Activated CD8-positive, alpha-beta memory T cell treated with anti-CD3 and anti-CD28 coated beads, Interleukin-2, amount 50 U/mL, for 1 hour (primary cell): ENCODE measurements around the gene MPDZ.

Experiments used
- DNase-seq: peaks from one replicate; pipeline ENCODE4 v3.0.0-alpha.2; 2020; ENCODE audit errors: extremely low read depth

Gene MPDZ

GRCh38 chr9:13179257-13179656 lies 100.2 kb downstream of the MPDZ start:
- DNase-seq: no peak

- DNase-seq: no peak
These were observed 103.8 kb downstream of the MPDZ start for GRCh38 chr9:13175732-13176131.

GRCh38 chr9:13174906-13175639 lies 104.4 kb downstream of the MPDZ start:
- DNase-seq: no peak

GRCh38 chr9:13173553-13173952 lies 105.9 kb downstream of the MPDZ start:
- no peak for DNase-seq

GRCh38 chr9:13171261-13171660 lies 108.2 kb downstream of the MPDZ start:
- DNase-seq: no peak

- DNase-seq: no peak
These were observed 112.5 kb downstream of the MPDZ start for GRCh38 chr9:13166996-13167395.

- no peak for DNase-seq
These were observed 113.5 kb downstream of the MPDZ start for GRCh38 chr9:13165956-13166355.

- no peak for DNase-seq
These were observed 114.1 kb downstream of the MPDZ start for GRCh38 chr9:13165236-13165945.

GRCh38 chr9:13163946-13164345 lies 115.5 kb downstream of the MPDZ start:
- no peak for DNase-seq

- no peak for DNase-seq
These were observed 116.2 kb downstream of the MPDZ start for GRCh38 chr9:13163287-13163686.

- DNase-seq: no peak
These were observed 119.4 kb downstream of the MPDZ start for GRCh38 chr9:13160051-13160450.

- no peak for DNase-seq
These were observed 120.5 kb downstream of the MPDZ start for GRCh38 chr9:13158986-13159385.

GRCh38 chr9:13151489-13151888 lies 128.0 kb downstream of the MPDZ start:
- no peak for DNase-seq

GRCh38 chr9:13149454-13149853 lies 130.0 kb downstream of the MPDZ start:
- no peak for DNase-seq

GRCh38 chr9:13146840-13147239 lies 132.7 kb downstream of the MPDZ start:
- DNase-seq: no peak

GRCh38 chr9:13145340-13145739 lies 134.2 kb downstream of the MPDZ start:
- DNase-seq: no peak

- no peak for DNase-seq
These were observed 135.2 kb downstream of the MPDZ start for GRCh38 chr9:13144166-13144775.

- DNase-seq: no peak
These were observed 136.2 kb downstream of the MPDZ start for GRCh38 chr9:13143281-13143680.

GRCh38 chr9:13142776-13143175 lies 136.7 kb downstream of the MPDZ start:
- no peak for DNase-seq

GRCh38 chr9:13141629-13142028 lies 137.9 kb downstream of the MPDZ start:
- no peak for DNase-seq

GRCh38 chr9:13140843-13141592 lies 138.5 kb downstream of the MPDZ start:
- no peak for DNase-seq

- DNase-seq: no peak
These were observed 139.8 kb downstream of the MPDZ start for GRCh38 chr9:13139641-13140171.
